Panc1 (cell line): Measurements from ENCODE around the gene MKLN1. TPM values are rescaled to one million over a fixed set of nuclear protein-coding genes. Genes with fewer than 3 reads are reported as not detected.

Experiments
- ATAC-seq: fragments of 200-7000 bp; cut with Tn5 transposase; 2 replicates; pipeline ENCODE4 v1.9.1; 2020; ENCODE audit warnings: mild to moderate bottlenecking, moderate library complexity
- BruUV-seq: library from RNA; stranded (reverse); fragments of 400-500 nt; replicated peaks from 2 replicates; lab custom pipeline; 2021; lab: Mats Ljungman, UMichigan
- CTCF ChIA-PET: fragments of 300-600 bp; sonication (Branson Sonifier 250); formaldehyde crosslinking; loops from one replicate; lab custom pipeline; 2022; ENCODE audit warnings: antibody characterized with exemption; lab: Charles Lee
- POLR2A ChIA-PET: fragments of 300-600 bp; sonication (Branson Sonifier 250); formaldehyde crosslinking; loops from one replicate; lab custom pipeline; 2022; ENCODE audit warnings: antibody characterized with exemption; lab: Charles Lee
- DNase-seq: peaks from one replicate; pipeline ENCODE4 v3.0.0-alpha.2; 2010; ENCODE audit warnings: low read depth, low spot score
- H3K27ac ChIP-seq: 2 replicates; pipeline ENCODE4 v1.5.1; 2011; ENCODE audit warnings: mild to moderate bottlenecking, low read length, inconsistent platforms
- H3K27me3 ChIP-seq: fragments of 200-500 bp; sonication (Bioruptor generic); 2 replicates; pipeline ENCODE4 v1.6.0; 2014; ENCODE audit warnings: low read length, inconsistent platforms; ENCODE audit not compliant: control insufficient read depth, insufficient read depth
- H3K36me3 ChIP-seq: fragments of 200-500 bp; sonication (Bioruptor generic); 2 replicates; pipeline ENCODE4 v1.5.1; 2014; ENCODE audit warnings: inconsistent platforms, mild to moderate bottlenecking, low read length, moderate library complexity; ENCODE audit not compliant: control insufficient read depth, insufficient read depth
- H3K4me1 ChIP-seq: 2 replicates; pipeline ENCODE4 v1.5.1; 2011; ENCODE audit warnings: inconsistent platforms, mild to moderate bottlenecking, low read length, moderate library complexity; ENCODE audit not compliant: control insufficient read depth, insufficient read depth
- H3K4me3 ChIP-seq, 2 experiments: 2 replicates each; pipeline ENCODE4 v1.5.1; 2011 to 2012; ENCODE audit warnings: low read depth in 2 of 2, low read length in 2 of 2, mild to moderate bottlenecking in 2 of 2, inconsistent platforms in 1 of 2, moderate library complexity in 1 of 2
- H3K9me3 ChIP-seq: fragments of 200-500 bp; sonication (Bioruptor generic); 2 replicates; pipeline ENCODE4 v1.5.1; 2014; ENCODE audit warnings: low read depth, mild to moderate bottlenecking, inconsistent platforms, low read length, moderate library complexity; ENCODE audit not compliant: control insufficient read depth, insufficient read depth
- CTCF ChIP-seq: fragments of 450-650 bp; IDR thresholded peaks from 2 replicates; pipeline ENCODE4 v1.5.1; 2017; ENCODE audit warnings: mild to moderate bottlenecking
- POLR2AphosphoS5 ChIP-seq: IDR thresholded peaks from 2 replicates; pipeline ENCODE4 v1.6.1; 2012; ENCODE audit warnings: mild to moderate bottlenecking, low read depth, low read length, moderate library complexity
- SIN3A ChIP-seq: IDR thresholded peaks from 2 replicates; pipeline ENCODE4 v1.6.1; 2012; ENCODE audit warnings: low read depth, mild to moderate bottlenecking, low read length, moderate library complexity, borderline replicate concordance; ENCODE audit not compliant: insufficient read depth
- TCF7L2 ChIP-seq: IDR thresholded peaks from 2 replicates; pipeline ENCODE4 v1.6.1; 2011; ENCODE audit warnings: mild to moderate bottlenecking, low read depth, low read length, inconsistent platforms
- in situ Hi-C: cut with HindIII; loops from 2 replicates; pipeline ENCODE4 v1.10.0; 2016; ENCODE audit warnings: low sequenced_read_pairs, low pct_unique_long_range_greater_than_20kb
- intact Hi-C: fragments of 100-400 bp; cut with micrococcal nuclease; formaldehyde crosslinking; loops from one replicate; pipeline ENCODE4 v1.10.0; 2022; ENCODE audit not compliant: unreplicated experiment
- total RNA-seq: library from RNA; stranded (reverse); gene quantifications from one replicate; pipeline ENCODE4 v1.2.1, GENCODE V29; 2021; ENCODE audit not compliant: unreplicated experiment
- TF ChIP-seq, protein P1 (sequence below), 2 experiments: IDR thresholded peaks; 2 replicates each; pipeline ENCODE4 v1.6.1; 2011 to 2012; ENCODE audit warnings: low read depth in 2 of 2, control low read depth in 1 of 2, low read length in 1 of 2, mild to moderate bottlenecking in 1 of 2, moderate library complexity in 1 of 2; ENCODE audit not compliant: insufficient read depth in 1 of 2

The MKLN1 gene
- total RNA-seq, 1 experiment from 2014 or later: 46.4 TPM

DNA sequence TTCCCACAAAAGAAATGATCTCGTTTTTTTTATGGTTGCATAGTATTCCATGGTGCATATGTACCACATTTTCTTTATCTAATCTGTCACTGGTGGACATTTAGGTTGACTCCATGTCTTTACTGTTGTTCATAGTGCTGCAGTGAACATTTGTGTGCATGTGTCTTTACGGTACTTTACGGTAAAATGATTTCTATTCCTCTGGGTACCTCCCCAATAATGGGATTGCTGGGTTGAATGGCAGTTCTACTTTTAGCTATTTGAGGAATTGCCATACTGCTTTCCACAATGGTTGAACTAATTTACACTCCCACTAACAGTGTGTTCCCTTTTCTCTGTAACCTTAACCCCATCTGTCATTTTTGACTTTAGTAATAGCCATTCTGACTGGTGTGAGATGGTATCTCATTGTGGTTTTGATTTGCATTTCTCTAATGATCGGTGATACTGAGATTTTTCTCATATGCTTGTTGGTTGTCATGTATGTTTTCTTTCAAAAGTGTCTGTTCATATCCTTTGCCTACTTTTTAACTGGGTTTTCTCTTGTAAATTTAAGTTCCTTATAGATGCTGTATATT lies 37.2 kb downstream of the MKLN1 start:
- BruUV-seq: no TSS peak
- H3K36me3 ChIP-seq: no peaks in the 10 kb centered on the region
- no peak overlapping the region for H3K27ac ChIP-seq
- in situ Hi-C loops (no loop called here), intact Hi-C loops (no loop called here)
- no peaks in the 10 kb centered on the region for H3K9me3 ChIP-seq
- TF ChIP-seq, protein P1, sequence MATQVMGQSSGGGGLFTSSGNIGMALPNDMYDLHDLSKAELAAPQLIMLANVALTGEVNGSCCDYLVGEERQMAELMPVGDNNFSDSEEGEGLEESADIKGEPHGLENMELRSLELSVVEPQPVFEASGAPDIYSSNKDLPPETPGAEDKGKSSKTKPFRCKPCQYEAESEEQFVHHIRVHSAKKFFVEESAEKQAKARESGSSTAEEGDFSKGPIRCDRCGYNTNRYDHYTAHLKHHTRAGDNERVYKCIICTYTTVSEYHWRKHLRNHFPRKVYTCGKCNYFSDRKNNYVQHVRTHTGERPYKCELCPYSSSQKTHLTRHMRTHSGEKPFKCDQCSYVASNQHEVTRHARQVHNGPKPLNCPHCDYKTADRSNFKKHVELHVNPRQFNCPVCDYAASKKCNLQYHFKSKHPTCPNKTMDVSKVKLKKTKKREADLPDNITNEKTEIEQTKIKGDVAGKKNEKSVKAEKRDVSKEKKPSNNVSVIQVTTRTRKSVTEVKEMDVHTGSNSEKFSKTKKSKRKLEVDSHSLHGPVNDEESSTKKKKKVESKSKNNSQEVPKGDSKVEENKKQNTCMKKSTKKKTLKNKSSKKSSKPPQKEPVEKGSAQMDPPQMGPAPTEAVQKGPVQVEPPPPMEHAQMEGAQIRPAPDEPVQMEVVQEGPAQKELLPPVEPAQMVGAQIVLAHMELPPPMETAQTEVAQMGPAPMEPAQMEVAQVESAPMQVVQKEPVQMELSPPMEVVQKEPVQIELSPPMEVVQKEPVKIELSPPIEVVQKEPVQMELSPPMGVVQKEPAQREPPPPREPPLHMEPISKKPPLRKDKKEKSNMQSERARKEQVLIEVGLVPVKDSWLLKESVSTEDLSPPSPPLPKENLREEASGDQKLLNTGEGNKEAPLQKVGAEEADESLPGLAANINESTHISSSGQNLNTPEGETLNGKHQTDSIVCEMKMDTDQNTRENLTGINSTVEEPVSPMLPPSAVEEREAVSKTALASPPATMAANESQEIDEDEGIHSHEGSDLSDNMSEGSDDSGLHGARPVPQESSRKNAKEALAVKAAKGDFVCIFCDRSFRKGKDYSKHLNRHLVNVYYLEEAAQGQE (IDR thresholded peaks at IDR 0.05; ENCODE audit: insufficient read depth in 1 of 2, low read depth in 2 of 2, low read length in 1 of 2): no peak
- TF ChIP-seq POLR2AphosphoS5: no peak
- no peak for TF ChIP-seq CTCF
- no peak for TF ChIP-seq SIN3A
- no peak for TF ChIP-seq TCF7L2
- ATAC-seq: no peak
- no peak for DNase-seq
- H3K4me3 ChIP-seq: no peak overlapping the region
- ChIA-PET CTCF (no interaction called here), POLR2A (no interaction called here)
- no peaks in the 10 kb centered on the region for H3K27me3 ChIP-seq
- H3K4me1 ChIP-seq: peaks cover 40% of the 10 kb centered on the region

GRCh38 chr7:131365838-131366237 lies 38.2 kb downstream of the MKLN1 start:
- in situ Hi-C loops (no loop called here), intact Hi-C loops (no loop called here)
- TF ChIP-seq, protein P1 (IDR thresholded peaks at IDR 0.05; ENCODE audit: insufficient read depth in 1 of 2, low read depth in 2 of 2, low read length in 1 of 2): no peak
- TF ChIP-seq POLR2AphosphoS5 (no peak), SIN3A (no peak), CTCF (no peak), TCF7L2 (no peak)
- ChIA-PET CTCF (no interaction called here), POLR2A (no interaction called here)
- Histone ChIP-seq H3K27me3 (no peaks in the 10 kb centered on the region), H3K27ac (peak overlapping the region; percentile 44; the same call in 1 of the 2 replicates), H3K4me3 (no peak overlapping the region), H3K9me3 (no peaks in the 10 kb centered on the region), H3K4me1 (peaks cover 46% of the 10 kb centered on the region), H3K36me3 (no peaks in the 10 kb centered on the region)
- no TSS peak for BruUV-seq
- DNase-seq (no peak), ATAC-seq (no peak)
